ENCODE measurements around the gene BIN1.

DNA sequence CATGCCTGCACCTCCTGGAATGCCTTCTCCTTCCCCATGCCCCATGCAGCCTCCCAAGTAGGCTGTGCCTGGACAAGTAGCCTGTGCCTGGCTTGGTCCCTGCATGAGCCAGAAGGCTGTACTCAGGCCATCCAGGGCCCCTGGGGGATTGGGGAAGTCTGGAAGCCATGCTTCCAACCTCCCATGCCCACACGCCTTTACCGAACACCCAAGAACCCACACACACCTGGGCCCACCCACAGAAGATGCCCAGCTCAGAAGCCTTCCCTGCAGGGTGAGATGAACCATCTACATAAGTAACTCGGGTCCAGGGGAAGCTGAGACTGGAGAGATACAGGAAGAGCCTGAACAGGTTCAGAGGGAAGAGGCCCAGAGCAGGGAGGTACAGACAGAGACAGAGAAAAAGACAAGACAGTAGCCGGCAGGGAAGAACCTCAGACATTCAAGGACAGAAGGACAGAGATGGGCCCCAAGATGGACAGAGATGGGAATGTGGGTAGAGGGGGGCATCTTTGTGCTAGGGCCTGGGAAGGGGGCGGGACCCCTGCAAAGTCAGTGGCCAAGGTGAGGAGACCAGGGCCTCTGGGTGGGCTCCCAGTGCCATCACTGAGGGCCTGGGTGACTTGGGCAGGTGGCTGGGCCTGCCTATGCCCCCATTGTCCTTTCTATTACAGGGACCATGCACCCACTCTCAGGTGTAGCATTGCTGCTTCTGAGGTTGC is 4.3 kb downstream of the BIN1 start:
- TF ChIP-seq, protein P1, sequence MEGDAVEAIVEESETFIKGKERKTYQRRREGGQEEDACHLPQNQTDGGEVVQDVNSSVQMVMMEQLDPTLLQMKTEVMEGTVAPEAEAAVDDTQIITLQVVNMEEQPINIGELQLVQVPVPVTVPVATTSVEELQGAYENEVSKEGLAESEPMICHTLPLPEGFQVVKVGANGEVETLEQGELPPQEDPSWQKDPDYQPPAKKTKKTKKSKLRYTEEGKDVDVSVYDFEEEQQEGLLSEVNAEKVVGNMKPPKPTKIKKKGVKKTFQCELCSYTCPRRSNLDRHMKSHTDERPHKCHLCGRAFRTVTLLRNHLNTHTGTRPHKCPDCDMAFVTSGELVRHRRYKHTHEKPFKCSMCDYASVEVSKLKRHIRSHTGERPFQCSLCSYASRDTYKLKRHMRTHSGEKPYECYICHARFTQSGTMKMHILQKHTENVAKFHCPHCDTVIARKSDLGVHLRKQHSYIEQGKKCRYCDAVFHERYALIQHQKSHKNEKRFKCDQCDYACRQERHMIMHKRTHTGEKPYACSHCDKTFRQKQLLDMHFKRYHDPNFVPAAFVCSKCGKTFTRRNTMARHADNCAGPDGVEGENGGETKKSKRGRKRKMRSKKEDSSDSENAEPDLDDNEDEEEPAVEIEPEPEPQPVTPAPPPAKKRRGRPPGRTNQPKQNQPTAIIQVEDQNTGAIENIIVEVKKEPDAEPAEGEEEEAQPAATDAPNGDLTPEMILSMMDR (IDR thresholded peaks at IDR 0.05), result no peak
- TF ChIP-seq POLR2AphosphoS5 (IDR thresholded peaks at IDR 0.05; ENCODE audit: low read depth, low read length) (no peak), EZH2phosphoT487 (IDR thresholded peaks at IDR 0.05; ENCODE audit: borderline replicate concordance, low read depth) (no peak), TEAD4 (IDR thresholded peaks at IDR 0.05; ENCODE audit: borderline replicate concordance, insufficient read depth) (no peak)
